GM12878 (cell line): ENCODE measurements around the gene TLE3. TPM values are rescaled to one million over a fixed set of nuclear protein-coding genes. Genes with fewer than 3 reads are reported as not detected.

Source experiments
- ATF3 ChIP-seq: IDR thresholded peaks from 2 replicates; pipeline ENCODE4 v1.6.1; 2011; ENCODE audit warnings: low read depth, mild to moderate bottlenecking, low read length, moderate library complexity, borderline replicate concordance; ENCODE audit errors: extremely low read depth
- CBX5 ChIP-seq: sonication (generic); IDR thresholded peaks from 2 replicates; pipeline ENCODE4 v1.6.1; 2016; ENCODE audit warnings: low read depth, moderate library complexity, mild to moderate bottlenecking, inconsistent platforms
- CREM ChIP-seq: IDR thresholded peaks from 2 replicates; pipeline ENCODE4 v1.6.1; 2014; ENCODE audit warnings: antibody characterized with exemption, low read depth
- E2F8 ChIP-seq: fragments of 450-650 bp; IDR thresholded peaks from 2 replicates; pipeline ENCODE4 v1.6.1; 2018; ENCODE audit warnings: mild to moderate bottlenecking, low read depth, moderate library complexity; ENCODE audit not compliant: partially characterized antibody
- FOS ChIP-seq: IDR thresholded peaks from 3 replicates; pipeline ENCODE4 v1.6.1; 2011; ENCODE audit warnings: borderline replicate concordance; ENCODE audit not compliant: insufficient read length; ENCODE audit errors: extremely low read depth
- GABPA ChIP-seq: IDR thresholded peaks from 2 replicates; pipeline ENCODE4 v1.6.1; 2014; ENCODE audit warnings: antibody characterized with exemption, low read depth, mild to moderate bottlenecking, inconsistent platforms
- IRF3 ChIP-seq: fragments of 450-650 bp; IDR thresholded peaks from 2 replicates; pipeline ENCODE4 v1.6.1; 2014; ENCODE audit warnings: mild to moderate bottlenecking
- IRF5 ChIP-seq: fragments of 450-650 bp; IDR thresholded peaks from 2 replicates; pipeline ENCODE4 v1.6.1; 2017; ENCODE audit warnings: borderline replicate concordance
- JUNB ChIP-seq: IDR thresholded peaks from 2 replicates; pipeline ENCODE4 v1.6.1; 2016; ENCODE audit warnings: antibody characterized with exemption, mild to moderate bottlenecking
- MYB ChIP-seq: fragments of 150-350 bp; IDR thresholded peaks from 2 replicates; pipeline ENCODE4 v1.6.1; 2014; ENCODE audit warnings: mild to moderate bottlenecking, low read depth, low read length, borderline replicate concordance
- NRF1 ChIP-seq: conservative IDR thresholded peaks from 2 replicates; pipeline ENCODE4 v1.6.1; 2011; ENCODE audit warnings: mild to moderate bottlenecking, low read depth, low read length, improper control_type of control experiment
- PAX8 ChIP-seq: fragments of 450-650 bp; IDR thresholded peaks from 2 replicates; pipeline ENCODE4 v1.6.1; 2017; ENCODE audit warnings: mild to moderate bottlenecking, moderate library complexity
- RELB ChIP-seq: fragments of 450-650 bp; IDR thresholded peaks from 2 replicates; pipeline ENCODE4 v1.6.1; 2017; ENCODE audit warnings: low read depth, mild to moderate bottlenecking, moderate library complexity
- TBL1XR1 ChIP-seq: IDR thresholded peaks from 2 replicates; pipeline ENCODE4 v1.6.1; 2012; ENCODE audit warnings: low read depth, low read length, improper control_type of control experiment
- ZBTB11 ChIP-seq: fragments of 450-650 bp; formaldehyde crosslinking; IDR thresholded peaks from 2 replicates; pipeline ENCODE4 v1.5.0; 2022; ENCODE audit warnings: mild to moderate bottlenecking, missing genetic modification characterization
- ZNF207 ChIP-seq: fragments of 450-650 bp; IDR thresholded peaks from 2 replicates; pipeline ENCODE4 v1.6.1; 2014; ENCODE audit warnings: antibody characterized with exemption, mild to moderate bottlenecking, borderline replicate concordance
- polyA plus RNA-seq, 11 experiments: library from polyadenylated mRNA; depleted of rRNA in 4 of 11; unstranded in 6 of 11; stranded (reverse) in 5 of 11; fragments of >200 nt; fragmentation: Nextera tagmentation in 4 of 11; fragmentation: Illumina TruSeq in 1 of 11; extraction: Ambion mirVana in 4 of 11; extraction: Trizol in 1 of 11; gene quantifications; 1 replicate in 1 of 11; 2 replicates in 10 of 11; pipeline versions ENCODE4 v1.2.1 to v1.2.3, GENCODE V29; 2011 to 2016; ENCODE audit warnings: inconsistent platforms in 2 of 11, missing spikeins in 2 of 11, low read depth in 1 of 11
- total RNA-seq, 4 experiments: library from RNA; depleted of rRNA in 3 of 4; stranded (reverse); fragments of >200 nt in 3 of 4; fragmentation: Illumina TruSeq in 1 of 4; extraction: Trizol in 1 of 4; gene quantifications; 2 replicates each; pipeline versions ENCODE4 v1.2.1 to v1.2.3, GENCODE V29; 2013 to 2021

Gene TLE3
- total and polyA plus RNA-seq, 10 of the 15 experiments (the other 5 are each of a cell fraction or from before 2014, with no cell fraction given) = 1.2 to 65.5 (median 9.7) TPM

GRCh38 chr15:70097321-70098152 is at the start of gene TLE3 (continued):
- TF ChIP-seq IRF3 (peak; percentile 74), CREM (peak; percentile 84), GABPA (no peak), MYB (no peak), TBL1XR1 (no peak), JUNB (no peak), FOS (peak; percentile 56), CBX5 (no peak), ATF3 (0 out of 2 replicates have a peak, but pooled peaks have one; percentile 50), NRF1 (no peak), E2F8 (no peak), PAX8 (no peak), RELB (peak; percentile 75), ZNF207 (peak; percentile 60; the same call in 1 of the 2 replicates), IRF5 (no peak; the same call in 1 of the 2 replicates), ZBTB11 (no peak)
